ENCODE measurements around the gene ITGA11. TPM values are rescaled to one million over a fixed set of nuclear protein-coding genes. Genes with fewer than 3 reads are reported as not detected.

Gene ITGA11
- total and polyA plus RNA-seq, 5 donors: 11.6 to 34.0 (median 20.4) TPM

GRCh38 chr15:68369931-68370767 is 61.8 kb downstream of the ITGA11 start:
- DNase-seq (peak in 1 of 3 donors; percentile 23), ATAC-seq (no peak)
- H3K4me1 ChIP-seq (ENCODE audit: control insufficient read depth, insufficient read depth, low read length): peaks cover 20% of the 10 kb centered on the region
- 95% methylated on average over 24 of the region's 24 CpGs for WGBS
- H3K9me3 ChIP-seq (ENCODE audit: control insufficient read depth, low read length): no peaks in the 10 kb centered on the region
- no peak overlapping the region for H3K4me3 ChIP-seq (ENCODE audit: low read length)
- H3K27me3 ChIP-seq (ENCODE audit: control insufficient read depth, insufficient read depth): no peaks in the 10 kb centered on the region
- intact Hi-C loops (cut with DNase I): loop anchor here in 2 of 4 donors (5.0 kb wide), 2 partner anchors 63 to 118 kb away; no protein-coding TSS in a partner anchor
- no peak overlapping the region for H3K27ac ChIP-seq (ENCODE audit: low read length)

GRCh38 chr15:68368731-68369435 is 63.1 kb downstream of the ITGA11 start:
- intact Hi-C loops (cut with DNase I): no loop called here
- WGBS: 79% methylated on average over 9 of the region's 9 CpGs
- H3K27me3 ChIP-seq (ENCODE audit: control insufficient read depth, insufficient read depth): no peaks in the 10 kb centered on the region
- peak overlapping the region; percentile 13 for H3K27ac ChIP-seq (ENCODE audit: low read length)
- ATAC-seq: peak in 1 of 2 donors; percentile 49
- no peak overlapping the region for H3K4me3 ChIP-seq (ENCODE audit: low read length)
- peak in 2 of 3 donors; percentile 50 to 52 for DNase-seq
- peaks cover 28% of the 10 kb centered on the region for H3K4me1 ChIP-seq (ENCODE audit: control insufficient read depth, insufficient read depth, low read length)
- no peaks in the 10 kb centered on the region for H3K9me3 ChIP-seq (ENCODE audit: control insufficient read depth, low read length)

- intact Hi-C loops (cut with DNase I): no loop called here
- peak overlapping the region; percentile 13 for H3K27ac ChIP-seq (ENCODE audit: low read length)
- H3K27me3 ChIP-seq (ENCODE audit: control insufficient read depth, insufficient read depth): no peaks in the 10 kb centered on the region
- H3K4me1 ChIP-seq (ENCODE audit: control insufficient read depth, insufficient read depth, low read length): peaks cover 35% of the 10 kb centered on the region
- H3K4me3 ChIP-seq (ENCODE audit: low read length): no peak overlapping the region
- DNase-seq (peak in 2 of 3 donors; percentile 48 to 74), ATAC-seq (peak in 1 of 2 donors; percentile 7)
- 45% methylated on average over 5 of the region's 5 CpGs for WGBS
- no peaks in the 10 kb centered on the region for H3K9me3 ChIP-seq (ENCODE audit: control insufficient read depth, low read length)
Measured at GRCh38 chr15:68367992-68368391, 64.0 kb downstream of the ITGA11 start.

GRCh38 chr15:68367226-68367625 is 64.7 kb downstream of the ITGA11 start:
- no peak overlapping the region for H3K27ac ChIP-seq (ENCODE audit: low read length)
- WGBS: 86% methylated on average over 4 of the region's 4 CpGs
- peak in 1 of 3 donors; percentile 12 for DNase-seq
- intact Hi-C loops (cut with DNase I): no loop called here
- H3K4me1 ChIP-seq (ENCODE audit: control insufficient read depth, insufficient read depth, low read length): peaks cover 35% of the 10 kb centered on the region
- no peaks in the 10 kb centered on the region for H3K27me3 ChIP-seq (ENCODE audit: control insufficient read depth, insufficient read depth)
- no peak for ATAC-seq
- H3K4me3 ChIP-seq (ENCODE audit: low read length): no peak overlapping the region
- no peaks in the 10 kb centered on the region for H3K9me3 ChIP-seq (ENCODE audit: control insufficient read depth, low read length)

- intact Hi-C loops (cut with DNase I): no loop called here
- H3K4me1 ChIP-seq (ENCODE audit: control insufficient read depth, insufficient read depth, low read length): peaks cover 35% of the 10 kb centered on the region
- no peak overlapping the region for H3K4me3 ChIP-seq (ENCODE audit: low read length)
- DNase-seq: peak in 1 of 3 donors; percentile 48
- H3K27ac ChIP-seq (ENCODE audit: low read length): peak overlapping the region; percentile 40
- H3K9me3 ChIP-seq (ENCODE audit: control insufficient read depth, low read length): no peaks in the 10 kb centered on the region
- WGBS: 57% methylated on average over 9 of the region's 9 CpGs
- H3K27me3 ChIP-seq (ENCODE audit: control insufficient read depth, insufficient read depth): no peaks in the 10 kb centered on the region
- no peak for ATAC-seq
Measured at GRCh38 chr15:68366314-68366713, 65.6 kb downstream of the ITGA11 start.

GRCh38 chr15:68365770-68366169 is 66.2 kb downstream of the ITGA11 start:
- DNase-seq: peak in 2 of 3 donors; percentile 39 to 67
- 38% methylated on average over 6 of the region's 6 CpGs for WGBS
- Histone ChIP-seq H3K9me3 (ENCODE audit: control insufficient read depth, low read length) (no peaks in the 10 kb centered on the region), H3K27ac (ENCODE audit: low read length) (peak overlapping the region; percentile 50), H3K4me3 (ENCODE audit: low read length) (no peak overlapping the region), H3K27me3 (ENCODE audit: control insufficient read depth, insufficient read depth) (no peaks in the 10 kb centered on the region), H3K4me1 (ENCODE audit: control insufficient read depth, insufficient read depth, low read length) (peaks cover 37% of the 10 kb centered on the region)
- intact Hi-C loops (cut with DNase I): no loop called here
- peak in 1 of 2 donors; percentile 7 for ATAC-seq

- ATAC-seq (peak; percentile 64 to 73), DNase-seq (peak in 2 of 3 donors; percentile 66 to 75)
- H3K4me1 ChIP-seq (ENCODE audit: control insufficient read depth, insufficient read depth, low read length): peaks cover 36% of the 10 kb centered on the region
- no peaks in the 10 kb centered on the region for H3K27me3 ChIP-seq (ENCODE audit: control insufficient read depth, insufficient read depth)
- no peak overlapping the region for H3K4me3 ChIP-seq (ENCODE audit: low read length)
- no peaks in the 10 kb centered on the region for H3K9me3 ChIP-seq (ENCODE audit: control insufficient read depth, low read length)
- intact Hi-C loops (cut with DNase I): no loop called here
- WGBS: 34% methylated on average over 7 of the region's 7 CpGs
- H3K27ac ChIP-seq (ENCODE audit: low read length): peak overlapping the region; percentile 66
Measured at GRCh38 chr15:68365140-68365745, 66.7 kb downstream of the ITGA11 start.

- Histone ChIP-seq H3K4me1 (ENCODE audit: control insufficient read depth, insufficient read depth, low read length) (peaks cover 36% of the 10 kb centered on the region), H3K27ac (ENCODE audit: low read length) (peak overlapping the region; percentile 66), H3K4me3 (ENCODE audit: low read length) (no peak overlapping the region), H3K27me3 (ENCODE audit: control insufficient read depth, insufficient read depth) (no peaks in the 10 kb centered on the region), H3K9me3 (ENCODE audit: control insufficient read depth, low read length) (no peaks in the 10 kb centered on the region)
- intact Hi-C loops (cut with DNase I): no loop called here
- DNase-seq (peak in 1 of 3 donors; percentile 67), ATAC-seq (peak in 1 of 2 donors; percentile 9)
- WGBS: 50% methylated on average over 11 of the region's 11 CpGs
Measured at GRCh38 chr15:68364660-68365035, 67.3 kb downstream of the ITGA11 start.

- ATAC-seq (peak; percentile 81 to 84), DNase-seq (peak; percentile 80 to 92 (median 90))
- Histone ChIP-seq H3K4me3 (ENCODE audit: low read length) (no peak overlapping the region), H3K27me3 (ENCODE audit: control insufficient read depth, insufficient read depth) (no peaks in the 10 kb centered on the region), H3K9me3 (ENCODE audit: control insufficient read depth, low read length) (no peaks in the 10 kb centered on the region), H3K4me1 (ENCODE audit: control insufficient read depth, insufficient read depth, low read length) (peaks cover 36% of the 10 kb centered on the region), H3K27ac (ENCODE audit: low read length) (peak overlapping the region; percentile 85)
- WGBS: 23% methylated on average over 7 of the region's 7 CpGs
- intact Hi-C loops (cut with DNase I): no loop called here
Measured at GRCh38 chr15:68364028-68364659, 67.8 kb downstream of the ITGA11 start.

GRCh38 chr15:68363353-68363752 is 68.6 kb downstream of the ITGA11 start:
- intact Hi-C loops (cut with DNase I): no loop called here
- ATAC-seq (no peak), DNase-seq (no peak)
- Histone ChIP-seq H3K9me3 (ENCODE audit: control insufficient read depth, low read length) (no peaks in the 10 kb centered on the region), H3K4me3 (ENCODE audit: low read length) (no peak overlapping the region), H3K27me3 (ENCODE audit: control insufficient read depth, insufficient read depth) (no peaks in the 10 kb centered on the region), H3K4me1 (ENCODE audit: control insufficient read depth, insufficient read depth, low read length) (peaks cover 36% of the 10 kb centered on the region), H3K27ac (ENCODE audit: low read length) (peak overlapping the region; percentile 85)
- 84% methylated on average over 2 of the region's 2 CpGs for WGBS

Data from right cardiac atrium (tissue), 5 donors.